GM12874 (cell line): ENCODE measurements around the gene CEL.

Experiments
- TF ChIP-seq, protein P1 (sequence below): IDR thresholded peaks from 2 replicates; pipeline ENCODE4 v1.5.1; 2011; ENCODE audit warnings: low read depth, mild to moderate bottlenecking, control low read depth, low read length, moderate library complexity; ENCODE audit not compliant: insufficient read depth

CEL gene

DNA sequence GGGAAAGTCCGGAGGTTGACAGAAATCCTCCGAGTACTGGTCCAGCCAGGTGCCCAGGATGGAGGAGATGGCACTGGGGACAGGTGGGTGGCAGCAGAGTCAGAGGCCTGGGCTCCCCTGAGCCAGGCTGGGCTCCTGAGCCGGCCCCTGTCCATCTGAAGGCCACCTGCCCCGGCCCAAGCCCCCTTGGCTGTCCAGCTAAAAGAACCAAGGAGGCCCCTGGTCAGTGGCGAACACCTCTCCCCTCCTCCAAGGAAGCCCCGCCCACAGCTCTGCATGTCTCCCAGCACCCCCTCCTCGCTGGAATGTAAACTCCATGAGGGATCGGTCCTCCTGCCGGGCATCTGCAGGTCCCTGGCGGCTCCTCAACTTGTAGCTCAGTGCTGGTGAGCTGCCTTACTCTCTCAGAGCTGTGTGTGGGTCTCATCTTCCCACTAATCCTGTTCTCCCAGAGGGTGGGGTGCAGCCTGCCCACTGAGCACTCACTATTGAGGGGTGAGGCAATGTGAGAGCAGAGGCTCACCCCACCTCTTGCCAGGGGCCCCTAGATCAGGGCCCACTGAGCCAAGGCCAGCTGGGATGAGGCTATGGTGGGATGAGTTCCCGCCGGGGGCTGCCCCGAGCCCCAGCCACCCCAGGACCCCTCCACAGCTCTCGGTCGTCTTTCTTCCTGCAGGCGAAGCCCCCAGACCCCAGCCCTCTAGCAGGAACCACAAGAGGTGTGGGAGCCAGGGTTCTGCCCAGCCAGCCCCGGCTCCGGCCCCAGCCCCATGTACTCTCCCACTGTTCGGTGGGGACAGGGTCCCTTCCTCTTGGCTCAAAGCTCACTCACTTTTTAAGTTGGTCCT, 47.2 kb downstream of the CEL start:
- TF ChIP-seq, protein P1, sequence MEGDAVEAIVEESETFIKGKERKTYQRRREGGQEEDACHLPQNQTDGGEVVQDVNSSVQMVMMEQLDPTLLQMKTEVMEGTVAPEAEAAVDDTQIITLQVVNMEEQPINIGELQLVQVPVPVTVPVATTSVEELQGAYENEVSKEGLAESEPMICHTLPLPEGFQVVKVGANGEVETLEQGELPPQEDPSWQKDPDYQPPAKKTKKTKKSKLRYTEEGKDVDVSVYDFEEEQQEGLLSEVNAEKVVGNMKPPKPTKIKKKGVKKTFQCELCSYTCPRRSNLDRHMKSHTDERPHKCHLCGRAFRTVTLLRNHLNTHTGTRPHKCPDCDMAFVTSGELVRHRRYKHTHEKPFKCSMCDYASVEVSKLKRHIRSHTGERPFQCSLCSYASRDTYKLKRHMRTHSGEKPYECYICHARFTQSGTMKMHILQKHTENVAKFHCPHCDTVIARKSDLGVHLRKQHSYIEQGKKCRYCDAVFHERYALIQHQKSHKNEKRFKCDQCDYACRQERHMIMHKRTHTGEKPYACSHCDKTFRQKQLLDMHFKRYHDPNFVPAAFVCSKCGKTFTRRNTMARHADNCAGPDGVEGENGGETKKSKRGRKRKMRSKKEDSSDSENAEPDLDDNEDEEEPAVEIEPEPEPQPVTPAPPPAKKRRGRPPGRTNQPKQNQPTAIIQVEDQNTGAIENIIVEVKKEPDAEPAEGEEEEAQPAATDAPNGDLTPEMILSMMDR, result no peak

DNA sequence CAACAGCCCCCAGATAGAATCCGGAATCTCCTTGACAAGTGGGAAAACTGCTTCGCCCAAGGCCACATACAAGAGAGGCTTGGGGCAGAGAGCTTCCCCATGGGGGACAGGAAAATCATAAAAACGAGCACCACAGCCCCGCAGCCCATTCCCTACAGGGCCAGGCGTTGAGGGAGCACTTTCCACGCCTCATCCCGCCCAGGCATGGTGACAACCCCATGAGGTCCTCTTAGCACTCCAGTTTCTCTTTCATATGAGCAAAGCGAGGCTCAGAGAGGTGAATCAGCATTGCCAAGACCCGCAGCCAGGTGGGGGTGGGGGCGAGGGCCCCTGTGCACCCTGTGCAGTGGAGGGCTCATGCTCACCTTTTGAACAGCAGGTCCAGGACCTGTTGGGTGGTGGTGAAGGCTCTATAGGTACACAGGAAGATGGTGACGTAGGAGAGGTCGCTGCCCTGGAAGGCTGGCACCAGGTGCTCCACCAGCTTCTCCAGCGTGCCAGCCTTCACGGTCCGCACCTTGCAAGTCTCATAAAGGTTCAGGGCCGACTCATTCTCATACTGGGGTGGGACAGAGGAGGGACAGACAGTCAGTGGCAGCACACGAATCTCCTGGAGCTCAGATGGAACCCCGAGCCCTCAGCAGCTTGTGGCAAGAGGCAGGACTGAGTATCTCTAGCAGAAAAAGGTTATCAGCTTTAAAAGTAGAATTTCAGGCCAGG, 48.3 kb downstream of the CEL start:
- TF ChIP-seq, protein P1, result no peak

DNA sequence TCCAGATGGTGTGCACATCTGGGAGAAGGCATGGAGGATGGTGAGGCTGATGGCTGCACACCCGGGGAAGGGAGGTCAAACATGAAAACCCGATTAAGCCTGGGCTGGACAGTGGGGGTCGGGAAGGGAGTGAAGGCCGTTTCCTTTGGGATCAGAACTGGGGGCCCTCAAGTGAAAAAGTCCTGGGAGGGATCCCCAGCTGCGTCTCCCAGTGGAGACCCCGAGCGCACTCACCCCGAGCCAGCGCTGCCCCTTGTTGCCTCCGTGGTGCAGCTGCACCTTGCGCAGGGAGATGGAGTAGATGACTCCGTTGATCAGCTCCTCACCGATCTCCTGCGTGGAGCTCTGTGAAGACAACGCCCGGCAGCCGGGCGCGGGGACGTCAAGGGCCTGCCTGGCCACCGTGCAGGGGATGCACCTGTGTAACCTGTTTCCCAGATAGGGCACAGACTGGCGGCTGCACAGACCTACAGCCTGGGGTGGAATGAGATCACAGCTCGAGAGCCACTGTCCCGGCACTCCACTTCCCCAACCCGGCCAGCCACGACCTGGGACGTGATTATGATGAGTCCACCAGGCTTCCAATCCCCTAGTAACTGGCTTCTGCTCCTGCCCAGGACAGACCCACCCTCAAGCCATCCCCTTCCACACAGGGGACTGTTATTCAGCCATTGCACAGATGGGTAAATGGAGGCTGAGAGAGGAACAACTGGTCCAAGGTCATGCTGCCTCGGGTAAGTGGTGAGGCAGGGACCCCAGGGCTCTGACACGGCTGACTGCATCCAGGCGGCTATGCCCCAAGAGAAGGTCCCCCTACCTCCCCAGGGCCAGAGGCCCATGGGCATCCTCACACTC, 50.3 kb downstream of the CEL start:
- TF ChIP-seq, protein P1, result no peak

DNA sequence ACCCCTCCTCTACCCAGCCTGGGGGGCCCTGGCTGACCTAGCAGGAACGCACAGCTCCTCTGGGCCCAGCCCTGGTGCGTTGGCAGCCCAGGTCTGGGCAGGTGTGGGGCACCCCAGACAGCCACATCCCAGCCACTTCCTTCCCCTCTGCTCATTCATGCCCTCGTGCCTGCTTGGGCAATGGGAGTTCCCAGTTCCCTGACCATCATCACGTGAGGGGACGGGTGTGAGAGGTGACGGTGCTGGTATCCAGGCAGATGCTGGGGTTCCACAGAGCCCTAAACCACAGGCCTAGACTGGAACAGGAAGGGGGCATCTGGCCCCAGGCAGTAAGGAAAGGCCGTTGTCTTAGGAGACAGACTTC, 50.9 kb downstream of the CEL start:
- TF ChIP-seq, protein P1, result no peak

DNA sequence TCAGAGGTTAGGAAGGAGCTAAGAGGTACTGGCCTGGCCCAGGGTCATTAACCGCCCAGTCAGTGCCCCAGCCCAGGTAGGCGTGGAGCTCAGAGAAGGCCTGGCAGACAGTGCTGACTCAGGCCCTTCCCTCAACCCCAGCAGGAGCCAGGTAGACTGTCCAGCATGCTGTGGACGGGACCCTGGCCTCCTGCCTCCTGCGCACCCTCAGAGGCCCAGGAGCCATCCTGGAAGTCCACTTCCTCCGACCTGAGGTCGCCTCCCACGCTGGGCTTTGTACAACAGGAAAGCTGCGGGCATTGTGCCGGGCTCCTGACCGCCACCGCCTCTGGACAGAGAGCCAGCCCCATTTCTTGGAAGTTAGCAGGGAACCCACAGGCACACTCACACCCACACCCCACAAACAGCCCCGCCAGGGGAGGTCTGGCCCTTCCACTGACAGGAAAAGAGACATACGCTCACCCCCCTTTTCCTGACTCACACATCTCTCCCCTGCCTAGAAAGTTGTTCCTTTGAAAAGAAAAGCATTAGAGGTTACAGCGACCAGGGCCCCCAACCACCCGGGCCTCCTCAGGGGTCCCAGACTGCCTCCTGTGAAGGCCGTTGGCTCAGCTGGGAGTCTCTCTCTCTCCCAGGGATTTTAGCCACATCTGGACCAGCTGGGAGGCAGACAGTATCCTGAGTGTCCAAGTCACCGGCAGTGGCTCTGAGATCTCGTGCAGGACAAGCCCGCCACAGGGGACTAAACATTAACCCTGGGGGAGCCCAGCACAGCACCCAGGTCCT, 51.6 kb downstream of the CEL start:
- TF ChIP-seq, protein P1, result no peak

DNA sequence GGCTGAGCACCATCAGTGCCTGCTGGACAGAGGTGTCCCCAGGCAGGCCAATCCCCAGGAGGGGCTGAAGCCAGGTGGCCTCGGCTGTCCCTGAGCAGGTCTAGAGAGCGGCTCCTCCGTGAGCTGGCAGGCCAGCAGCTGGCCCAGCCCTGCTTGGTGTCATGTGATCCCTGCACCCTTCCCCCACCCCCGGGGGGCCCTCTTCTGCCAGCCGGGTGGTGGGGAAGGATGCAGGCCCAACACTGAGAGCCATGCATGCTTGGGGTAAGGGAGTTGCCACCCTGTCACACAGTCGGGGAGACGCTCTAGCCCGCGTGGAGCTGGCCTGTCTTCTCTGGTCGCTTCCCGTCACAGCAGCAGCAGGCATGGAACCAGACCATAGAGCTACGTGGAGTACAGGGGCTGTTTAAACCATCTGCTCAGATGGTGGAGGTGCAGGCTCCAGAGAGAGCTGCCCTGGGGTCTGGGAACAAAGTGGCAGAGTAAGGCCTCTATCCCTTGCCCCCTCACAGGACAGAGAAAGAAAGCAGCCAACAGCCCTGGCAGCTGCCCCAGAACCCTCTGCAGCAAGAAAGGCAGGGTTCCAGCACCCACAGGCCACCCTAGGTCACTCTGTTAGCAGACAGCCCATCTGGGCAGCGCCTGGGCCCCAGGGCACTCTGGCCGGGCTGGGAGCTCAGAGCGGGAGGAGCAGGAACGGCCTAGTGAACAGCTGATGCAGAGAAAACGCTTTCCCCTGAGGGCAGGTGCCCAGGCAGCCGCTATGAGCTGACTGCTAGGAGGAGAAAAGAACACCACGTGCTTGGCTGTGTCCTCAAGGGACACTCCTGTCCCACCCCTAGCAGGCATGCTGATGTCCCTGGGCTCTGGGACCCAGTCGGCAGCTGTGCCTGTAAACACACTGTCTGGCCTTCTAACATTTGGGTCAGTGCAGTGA, 52.4 kb downstream of the CEL start:
- TF ChIP-seq, protein P1, result no peak
